HG02798 (cell line): Measurements from ENCODE around the gene PRKAG2.

Experiments used
- ATAC-seq: cut with Tn5 transposase; IDR thresholded peaks from one replicate; pipeline ENCODE4 v1.9.1; 2021; ENCODE audit warnings: mild to moderate bottlenecking; ENCODE audit not compliant: unreplicated experiment, poor library complexity

The PRKAG2 gene

GRCh38 chr7:151867912-151868311 lies 9.0 kb downstream of the PRKAG2 start:
- no peak for ATAC-seq

DNA sequence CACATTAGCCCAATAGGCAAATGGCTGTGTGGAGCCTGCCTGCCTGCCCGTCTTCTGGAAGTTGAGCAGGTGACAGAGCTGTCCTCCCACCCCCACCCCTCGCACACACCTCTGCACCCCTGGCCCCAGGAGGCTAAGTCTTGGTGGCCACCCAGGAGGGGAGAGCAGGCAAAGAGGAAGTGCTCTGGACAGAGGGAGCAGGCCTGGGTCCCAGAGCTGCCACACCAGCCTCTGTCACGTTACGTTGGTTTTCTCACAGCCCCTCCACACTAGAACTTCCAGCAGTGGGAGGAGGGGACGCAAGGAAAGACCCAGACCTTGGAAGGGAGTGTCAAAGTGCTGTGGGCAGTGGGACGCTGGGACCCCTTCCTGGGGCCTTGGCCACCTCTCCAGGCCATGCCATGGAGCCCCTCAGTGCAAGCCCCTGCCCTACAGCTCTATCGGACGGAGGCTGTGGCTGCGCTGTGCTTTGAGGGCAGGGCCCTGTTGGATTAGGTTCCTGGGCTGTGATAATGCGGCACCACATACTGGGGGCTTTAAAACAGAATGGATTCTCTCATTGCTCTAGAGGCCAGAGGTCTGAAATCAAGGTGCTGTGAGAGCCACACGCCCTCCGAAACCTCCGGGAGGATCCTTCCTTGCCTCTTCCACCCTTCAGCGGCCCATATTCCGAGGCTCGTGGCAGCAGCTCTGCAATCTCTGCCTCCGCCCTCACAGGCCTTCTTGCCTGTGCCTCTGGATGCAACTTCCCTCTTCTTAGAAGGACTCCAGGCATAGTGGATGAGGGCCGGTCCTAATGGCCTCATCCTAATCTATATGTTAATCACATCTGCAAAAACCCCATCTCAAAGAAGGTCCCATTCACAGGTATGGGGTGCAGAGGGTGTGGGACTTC lies 9.9 kb downstream of the PRKAG2 start:
- no peak for ATAC-seq

GRCh38 chr7:151866028-151866427 lies 10.9 kb downstream of the PRKAG2 start:
- no peak for ATAC-seq

- no peak for ATAC-seq
Measured at GRCh38 chr7:151865070-151865670, 11.7 kb downstream of the PRKAG2 start.

DNA sequence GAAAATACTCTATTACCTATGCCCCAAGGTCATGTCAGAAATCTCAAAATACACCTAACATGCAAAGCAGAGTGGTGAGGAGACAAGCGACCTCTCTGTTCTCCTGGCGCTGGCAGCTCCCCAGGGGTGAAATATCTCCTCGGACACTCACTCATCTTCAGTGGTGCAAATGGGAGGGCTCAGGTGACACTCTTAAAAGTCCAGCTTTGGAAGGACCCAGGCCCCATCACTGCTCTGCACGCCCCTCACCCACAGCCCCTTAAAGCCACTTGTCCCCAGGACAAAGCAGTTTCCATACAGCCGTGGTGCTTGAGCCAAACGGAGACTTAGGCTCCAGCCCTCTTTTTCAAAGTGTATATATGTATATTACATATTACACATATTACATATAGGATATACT lies 12.4 kb downstream of the PRKAG2 start:
- ATAC-seq = no peak

GRCh38 chr7:151864081-151864480 lies 12.8 kb downstream of the PRKAG2 start:
- no peak for ATAC-seq

DNA sequence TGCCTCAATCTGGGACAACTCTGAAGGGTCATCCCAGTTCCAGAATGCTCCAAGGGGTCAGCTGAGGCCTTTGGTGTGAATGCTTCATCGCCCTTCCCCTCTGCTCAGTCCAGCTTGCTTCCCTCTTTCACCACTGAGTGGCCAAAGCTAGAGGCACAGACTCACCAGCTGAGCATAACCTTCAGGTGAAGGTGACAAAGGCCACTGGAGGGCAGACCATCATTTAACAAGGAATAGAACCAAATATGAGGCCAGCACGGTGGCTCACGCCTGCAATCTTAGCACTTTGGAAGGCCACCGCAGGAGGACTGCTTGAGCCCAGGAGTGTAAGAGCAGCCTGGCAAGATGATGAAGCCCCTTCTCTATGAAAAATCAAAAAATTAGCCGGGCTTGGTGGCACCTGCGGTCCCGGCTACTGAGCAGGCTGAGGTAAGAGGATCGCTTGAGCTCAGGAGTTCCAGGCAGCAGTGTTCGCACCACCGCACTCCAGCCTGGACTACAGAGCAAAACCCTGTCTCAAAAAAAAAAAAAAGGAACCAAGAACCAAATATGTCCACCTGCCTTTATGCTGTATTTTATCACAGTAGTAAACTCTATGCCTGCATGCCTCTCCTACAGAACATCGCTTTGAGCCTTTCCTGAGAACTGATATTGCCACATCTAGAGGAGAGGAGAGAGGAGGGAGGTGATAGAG lies 13.4 kb downstream of the PRKAG2 start:
- no peak for ATAC-seq

- ATAC-seq = no peak
Measured at GRCh38 chr7:151862606-151863381, 14.1 kb downstream of the PRKAG2 start.

DNA sequence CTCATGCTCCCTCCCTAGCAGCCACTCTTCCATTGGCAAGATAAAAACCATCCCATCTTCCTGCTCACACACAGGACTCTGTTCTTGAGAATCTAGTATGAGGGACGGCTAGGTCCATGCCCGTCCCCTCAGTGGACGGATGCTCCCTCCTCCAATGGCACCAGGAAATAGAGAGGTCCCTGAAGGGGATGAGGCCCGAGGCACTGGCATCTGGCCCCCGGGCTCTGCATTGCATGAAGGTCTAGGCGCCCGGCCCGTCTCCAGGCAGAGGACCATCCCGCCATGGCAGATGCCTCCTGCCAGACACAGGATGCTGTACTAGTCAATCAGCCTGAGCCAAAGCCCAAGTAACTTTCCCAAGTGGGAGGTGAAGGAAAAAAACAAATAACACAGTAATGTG lies 15.0 kb downstream of the PRKAG2 start:
- ATAC-seq = no peak

DNA sequence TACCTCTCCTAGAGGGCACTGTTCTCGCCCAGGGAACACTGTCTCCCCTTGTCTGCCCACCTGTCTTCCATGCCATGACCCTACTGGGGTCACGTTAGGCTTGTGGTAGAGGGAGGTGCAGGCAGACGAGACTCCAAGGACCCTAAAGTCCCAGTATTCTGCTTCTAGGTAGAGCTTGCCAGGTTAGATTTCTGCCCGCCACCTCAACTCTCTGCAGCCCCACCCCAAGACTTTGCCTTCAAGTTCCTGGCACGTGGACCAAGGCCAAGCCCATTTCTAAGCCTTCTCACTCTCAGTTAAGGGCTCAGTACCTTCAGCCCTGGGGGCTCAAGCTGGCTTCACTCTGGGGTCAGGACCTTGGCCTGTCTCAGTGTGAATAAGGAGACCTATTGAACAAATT lies 16.1 kb downstream of the PRKAG2 start:
- ATAC-seq = no peak

DNA sequence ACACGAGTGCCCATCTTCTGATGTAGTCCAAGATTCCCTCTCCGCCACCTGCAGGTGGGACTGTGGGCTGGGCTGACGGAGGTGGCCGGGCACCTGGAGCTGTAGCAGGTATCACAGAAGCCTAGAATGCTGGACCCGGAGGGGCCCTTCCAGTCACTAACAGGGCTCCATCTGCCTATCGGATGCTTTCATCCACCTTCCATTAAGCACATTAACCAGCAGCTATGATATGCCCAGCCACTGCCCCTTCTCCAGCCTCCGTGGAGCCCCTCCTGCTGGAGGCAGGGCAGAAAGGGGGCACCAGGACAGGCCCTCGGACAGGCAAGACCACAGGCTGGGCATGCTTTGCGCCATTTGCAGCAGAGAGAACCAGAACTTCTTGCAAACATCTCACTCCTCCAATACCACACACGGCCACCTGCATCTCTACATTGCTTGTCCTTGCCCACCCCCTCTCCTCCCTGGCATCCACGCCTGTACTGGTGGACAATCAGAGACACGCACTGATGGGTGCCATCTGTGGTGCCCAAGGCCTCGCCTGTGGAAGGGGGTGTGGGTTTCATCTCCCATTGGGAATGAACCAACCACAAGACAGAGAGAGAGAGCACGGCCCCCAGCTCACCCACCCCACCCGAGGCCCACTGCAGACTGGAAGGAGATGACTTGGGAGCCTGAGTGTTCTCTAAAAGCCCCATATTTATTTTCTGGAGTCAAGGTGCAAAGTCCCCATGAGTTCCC lies 16.8 kb downstream of the PRKAG2 start:
- ATAC-seq = no peak

GRCh38 chr7:151859111-151859947 lies 17.6 kb downstream of the PRKAG2 start:
- ATAC-seq = no peak

DNA sequence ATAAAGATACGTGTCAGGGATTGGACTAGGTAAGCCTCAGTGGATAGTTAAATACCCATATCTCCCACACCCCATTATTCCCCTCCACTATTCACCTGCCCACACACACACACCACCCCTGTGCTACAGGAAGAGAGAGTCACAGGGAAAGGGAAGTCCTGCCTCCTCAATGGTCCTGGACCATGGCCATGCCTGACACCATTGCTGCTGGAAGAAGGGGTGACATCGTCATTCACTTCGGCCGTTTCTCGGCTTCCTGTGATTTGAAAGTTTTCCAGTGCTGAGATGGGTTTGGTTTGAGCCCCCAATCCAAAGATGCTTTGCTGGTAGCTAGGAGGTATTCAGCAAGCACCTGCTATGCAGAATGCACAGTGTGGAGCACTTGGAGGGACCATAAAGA lies 18.5 kb downstream of the PRKAG2 start:
- no peak for ATAC-seq

GRCh38 chr7:151857866-151858450 lies 19.0 kb downstream of the PRKAG2 start:
- no peak for ATAC-seq

DNA sequence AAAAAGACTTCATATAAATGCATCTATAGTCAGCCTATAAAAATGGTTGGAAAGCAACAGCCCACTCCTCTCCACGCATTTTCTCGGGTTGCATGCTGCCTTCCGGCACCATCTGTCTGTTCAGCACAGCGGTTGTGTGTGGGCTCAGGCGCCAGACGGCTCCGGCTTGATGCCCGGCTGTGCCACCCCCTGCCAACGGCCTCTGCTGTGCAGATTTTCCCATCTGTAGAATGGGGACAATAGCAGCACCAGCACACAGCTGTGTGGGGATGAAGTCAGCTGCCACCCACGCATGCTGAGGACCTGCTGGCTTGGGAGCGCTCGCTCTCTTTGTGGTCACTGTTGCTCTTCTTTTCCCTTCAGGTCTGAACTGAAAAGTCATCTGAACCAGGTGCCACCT lies 19.5 kb downstream of the PRKAG2 start:
- no peak for ATAC-seq

- no peak for ATAC-seq
Measured at GRCh38 chr7:151856516-151856915, 20.4 kb downstream of the PRKAG2 start.

GRCh38 chr7:151856098-151856497 lies 20.8 kb downstream of the PRKAG2 start:
- ATAC-seq = no peak

GRCh38 chr7:151854720-151855071 lies 22.2 kb downstream of the PRKAG2 start:
- ATAC-seq = no peak
